NCI-H2171 treated with DMSO at 0.1 percent for 48 hours (cell line): ENCODE results near the gene GLT1D1.

ENCODE experiments used
- DNase-seq: peaks from one replicate; lab custom pipeline; 2025; lab: John Stamatoyannopoulos, UW

Gene GLT1D1

DNA sequence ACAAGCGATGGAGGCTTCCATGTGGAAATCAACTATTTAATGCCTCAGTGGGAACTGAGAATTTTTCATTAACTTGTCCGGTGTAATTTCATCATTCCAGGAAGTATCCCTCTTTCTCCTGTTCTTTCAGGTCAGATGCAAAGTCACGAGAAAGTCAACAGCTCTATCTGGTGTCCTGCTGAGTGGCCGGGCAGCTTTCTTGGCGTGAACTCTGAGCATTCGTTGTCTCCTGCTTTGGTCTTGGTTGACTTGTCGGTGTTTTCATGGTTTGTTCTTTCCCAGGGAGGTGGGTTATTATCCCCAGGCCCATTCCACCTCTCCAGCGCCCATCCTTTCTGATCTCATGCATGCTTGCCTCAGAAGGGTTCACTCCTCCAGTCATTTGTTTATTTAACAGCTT is 149.1 kb downstream of the GLT1D1 start:
- no peak for DNase-seq

GRCh38 chr12:129005416-129005815 is 152.1 kb downstream of the GLT1D1 start:
- no peak for DNase-seq

- no peak for DNase-seq
Measured at GRCh38 chr12:129005829-129006228, 152.6 kb downstream of the GLT1D1 start.

DNA sequence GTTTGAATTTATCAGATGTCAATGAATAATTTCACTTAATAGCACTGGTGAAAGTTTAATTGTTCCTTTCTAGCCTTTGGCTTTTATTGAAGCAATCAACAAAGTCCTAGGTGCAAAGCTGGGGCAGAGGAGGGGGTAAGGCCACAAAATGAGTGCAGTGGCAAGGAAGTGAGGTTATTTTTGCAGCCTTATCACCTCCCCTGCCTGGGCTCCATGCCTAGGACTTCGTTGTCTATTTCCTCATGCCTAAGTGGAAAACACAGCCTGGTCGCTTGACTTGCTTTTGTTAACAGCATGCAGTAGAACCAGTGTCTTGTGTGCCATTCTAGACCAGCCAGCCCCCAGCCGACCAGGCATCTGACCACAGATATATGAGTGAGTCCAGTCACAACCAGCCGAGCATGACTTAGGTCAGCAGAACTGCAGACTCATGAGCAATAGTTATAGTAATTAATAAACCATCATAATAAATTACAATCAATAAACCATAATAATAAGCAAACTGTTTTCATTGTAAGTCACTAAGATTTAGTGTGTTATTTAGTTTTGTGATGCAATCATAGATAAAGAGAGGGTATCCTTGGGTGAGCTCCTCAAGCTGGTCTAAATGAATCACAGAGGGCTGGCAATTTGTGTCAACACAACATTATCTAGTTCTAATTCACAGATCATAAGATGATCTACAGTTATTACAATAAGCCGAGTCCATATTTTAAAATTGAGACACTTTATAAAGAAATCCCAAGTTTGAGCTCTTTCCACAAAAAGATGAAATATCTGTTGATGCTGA is 156.8 kb downstream of the GLT1D1 start:
- DNase-seq: no peak

DNA sequence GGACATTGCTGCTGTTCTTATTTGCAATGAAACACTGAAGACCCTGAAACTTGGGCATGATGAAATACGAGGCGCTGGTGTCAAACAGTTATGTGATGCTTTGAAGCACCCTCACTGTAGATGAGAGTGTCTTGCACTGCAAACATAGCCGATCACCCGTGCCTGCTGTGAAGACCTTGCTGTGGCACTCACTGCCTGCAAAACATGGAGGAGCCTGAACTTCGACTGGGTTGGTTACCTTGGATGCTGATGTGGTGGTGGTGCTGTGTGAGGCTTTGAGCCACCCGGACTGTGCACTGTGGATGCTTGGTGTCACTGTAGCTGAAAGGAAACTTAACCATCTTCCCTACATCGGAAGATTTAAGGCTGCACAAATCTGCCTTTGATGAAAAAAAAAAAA is 162.9 kb downstream of the GLT1D1 start:
- DNase-seq: no peak

DNA sequence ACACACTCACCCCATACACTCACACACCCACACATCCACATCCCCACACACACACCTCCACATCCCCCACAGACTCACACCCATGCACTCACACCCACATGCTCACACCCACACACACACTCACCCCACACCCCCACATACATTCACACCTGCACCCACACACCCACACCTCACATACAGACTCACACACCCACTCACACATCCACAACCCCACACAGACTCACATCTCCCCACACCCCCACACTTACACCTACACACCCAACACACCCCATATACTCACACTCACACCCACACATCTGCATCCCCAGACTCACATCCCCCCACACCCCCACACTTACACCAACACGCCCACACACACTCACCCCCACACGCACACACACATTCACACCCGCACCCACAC is 171.8 kb downstream of the GLT1D1 start:
- no peak for DNase-seq

- DNase-seq: no peak
Measured at GRCh38 chr12:129028844-129029243, 175.6 kb downstream of the GLT1D1 start.
